Peyer's patch (tissue), 4 donors: Measurements from ENCODE around the gene FGD1. TPM values are rescaled to one million over a fixed set of nuclear protein-coding genes. Genes with fewer than 3 reads are reported as not detected.

ENCODE experiments used
- DNase-seq, 3 donors: peaks; one replicate each; pipeline ENCODE4 v3.0.0-alpha.2; 2017 to 2019
- H3K27ac ChIP-seq, 4 donors: fragments of 200-600 bp; sonication (generic); one replicate each; pipeline ENCODE4 v1.5.1; 2016 to 2019
- H3K27me3 ChIP-seq, 2 donors: fragments of 200-600 bp; sonication (generic); one replicate each; pipeline ENCODE4 v1.5.1; 2019
- H3K36me3 ChIP-seq, 3 donors: fragments of 200-600 bp; sonication (generic); one replicate each; pipeline ENCODE4 v1.5.1; 2016 to 2019
- H3K4me1 ChIP-seq, 4 donors: fragments of 200-600 bp; sonication (generic); one replicate each; pipeline ENCODE4 v1.5.1; 2016 to 2019
- H3K4me3 ChIP-seq, 4 donors: fragments of 200-600 bp; sonication (generic); 1 replicate in 3 of 4; 2 replicates in 1 of 4; pipeline ENCODE4 v1.5.1; 2016 to 2019; ENCODE audit warnings: mild to moderate bottlenecking in 1 of 4
- H3K9me3 ChIP-seq, 4 donors: fragments of 200-600 bp; sonication (generic); one replicate each; pipeline ENCODE4 v1.5.1; 2016 to 2019; ENCODE audit warnings: mild to moderate bottlenecking in 1 of 4
- POLR2A ChIP-seq, 2 donors: fragments of 450-650 bp; IDR thresholded peaks; one replicate each; pipeline ENCODE4 v1.5.1; 2017; ENCODE audit warnings: antibody characterized with exemption in 2 of 2, mild to moderate bottlenecking in 2 of 2, moderate library complexity in 2 of 2
- total RNA-seq, 4 donors: library from RNA; depleted of rRNA; stranded (reverse); fragments of >200 nt; gene quantifications; one replicate each; pipeline ENCODE4 v1.1.0, GENCODE V29; 2016
- TF ChIP-seq, protein P1 (sequence below), 6 experiments: fragments of 450-650 bp in 4 of 6; fragments of 200-600 bp in 2 of 6; sonication (generic) in 1 of 6; IDR thresholded peaks; one replicate each; pipeline ENCODE4 v1.5.1; 2017 to 2019; ENCODE audit warnings: antibody characterized with exemption in 6 of 6, mild to moderate bottlenecking in 3 of 6, moderate library complexity in 1 of 6

Gene FGD1
- total RNA-seq, 4 donors from 2014 or later: 0.88 to 9.9 (median 4.7) TPM

DNA sequence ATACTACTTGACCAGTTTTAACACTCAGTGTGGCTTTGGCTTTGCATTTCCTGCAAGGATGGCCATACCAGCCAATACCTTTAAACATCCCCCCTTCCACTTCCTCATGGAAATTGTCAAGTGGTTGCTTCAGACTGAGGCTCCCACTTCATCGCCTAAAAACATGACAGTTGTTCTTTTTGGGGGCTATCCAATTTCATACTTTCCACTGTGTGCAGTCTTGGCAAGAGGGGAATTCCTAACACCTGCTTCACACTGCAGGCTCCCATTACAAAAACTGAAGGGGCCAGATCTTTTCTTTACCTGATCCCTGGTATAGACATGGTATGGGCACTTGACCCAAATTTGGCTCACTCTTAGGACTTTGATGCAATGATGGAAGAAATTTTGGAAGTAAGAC is 84.3 kb downstream of the FGD1 start:
- Histone ChIP-seq H3K4me1 (no peaks in the 10 kb centered on the region), H3K36me3 (no peaks in the 10 kb centered on the region), H3K4me3 (no peak overlapping the region), H3K27me3 (no peaks in the 10 kb centered on the region), H3K27ac (no peak overlapping the region), H3K9me3 (no peaks in the 10 kb centered on the region)
- DNase-seq: no peak
- no peak for TF ChIP-seq POLR2A (IDR thresholded peaks at IDR 0.05)
- TF ChIP-seq, protein P1, sequence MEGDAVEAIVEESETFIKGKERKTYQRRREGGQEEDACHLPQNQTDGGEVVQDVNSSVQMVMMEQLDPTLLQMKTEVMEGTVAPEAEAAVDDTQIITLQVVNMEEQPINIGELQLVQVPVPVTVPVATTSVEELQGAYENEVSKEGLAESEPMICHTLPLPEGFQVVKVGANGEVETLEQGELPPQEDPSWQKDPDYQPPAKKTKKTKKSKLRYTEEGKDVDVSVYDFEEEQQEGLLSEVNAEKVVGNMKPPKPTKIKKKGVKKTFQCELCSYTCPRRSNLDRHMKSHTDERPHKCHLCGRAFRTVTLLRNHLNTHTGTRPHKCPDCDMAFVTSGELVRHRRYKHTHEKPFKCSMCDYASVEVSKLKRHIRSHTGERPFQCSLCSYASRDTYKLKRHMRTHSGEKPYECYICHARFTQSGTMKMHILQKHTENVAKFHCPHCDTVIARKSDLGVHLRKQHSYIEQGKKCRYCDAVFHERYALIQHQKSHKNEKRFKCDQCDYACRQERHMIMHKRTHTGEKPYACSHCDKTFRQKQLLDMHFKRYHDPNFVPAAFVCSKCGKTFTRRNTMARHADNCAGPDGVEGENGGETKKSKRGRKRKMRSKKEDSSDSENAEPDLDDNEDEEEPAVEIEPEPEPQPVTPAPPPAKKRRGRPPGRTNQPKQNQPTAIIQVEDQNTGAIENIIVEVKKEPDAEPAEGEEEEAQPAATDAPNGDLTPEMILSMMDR (IDR thresholded peaks at IDR 0.05): no peak

DNA sequence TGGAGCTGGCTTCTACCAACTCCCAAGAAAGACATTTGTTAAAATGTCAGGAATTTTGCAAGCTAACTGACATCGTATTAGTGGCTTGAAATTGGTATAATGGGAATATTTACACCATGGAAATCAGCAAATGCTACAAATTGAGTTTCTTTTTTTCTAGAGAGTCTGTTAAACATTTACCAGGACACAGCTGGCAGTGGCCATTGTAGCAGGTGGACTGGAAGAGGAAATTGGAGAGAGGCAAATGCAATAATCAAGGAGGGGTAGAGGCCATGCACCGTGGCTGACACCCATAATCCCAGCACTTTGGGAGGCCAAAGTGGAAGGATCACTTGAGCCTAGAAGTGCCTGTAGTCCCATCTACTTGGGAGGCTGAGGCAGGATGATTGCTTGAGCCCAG is 88.8 kb downstream of the FGD1 start:
- Histone ChIP-seq H3K4me1 (no peaks in the 10 kb centered on the region), H3K9me3 (no peaks in the 10 kb centered on the region), H3K27me3 (no peaks in the 10 kb centered on the region), H3K27ac (no peak overlapping the region), H3K4me3 (no peak overlapping the region), H3K36me3 (no peaks in the 10 kb centered on the region)
- no peak for TF ChIP-seq POLR2A (IDR thresholded peaks at IDR 0.05)
- TF ChIP-seq, protein P1 (IDR thresholded peaks at IDR 0.05): no peak
- no peak for DNase-seq

DNA sequence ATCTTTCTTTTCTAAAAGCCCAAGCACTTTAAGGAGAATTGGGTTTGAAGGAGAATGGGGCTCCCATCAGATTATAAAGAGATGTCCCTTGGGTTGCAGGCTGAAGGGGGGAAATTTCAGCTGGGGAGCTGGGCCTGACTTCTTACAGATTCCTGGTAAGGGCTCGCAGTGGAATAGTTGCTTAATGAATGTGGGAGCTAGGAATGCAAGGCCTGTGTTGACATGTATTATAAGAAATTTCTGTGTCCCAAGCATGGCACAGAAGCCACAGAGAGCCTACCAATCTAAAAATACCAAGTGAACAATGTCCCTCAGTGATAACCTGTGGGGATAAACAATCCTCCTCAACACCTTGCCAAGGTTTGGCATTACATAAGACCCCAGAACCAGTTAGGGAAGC is 98.9 kb downstream of the FGD1 start:
- no peak overlapping the region for H3K27ac ChIP-seq
- H3K9me3 ChIP-seq: no peaks in the 10 kb centered on the region
- H3K27me3 ChIP-seq: no peaks in the 10 kb centered on the region
- H3K4me3 ChIP-seq: no peak overlapping the region
- no peaks in the 10 kb centered on the region for H3K4me1 ChIP-seq
- DNase-seq: no peak
- H3K36me3 ChIP-seq: no peaks in the 10 kb centered on the region
- TF ChIP-seq, protein P1 (IDR thresholded peaks at IDR 0.05): no peak
- no peak for TF ChIP-seq POLR2A (IDR thresholded peaks at IDR 0.05)

Other genes with a start within 250 kb of the FGD1 start
- under 1 TPM; 0.18 to 0.83 (median 0.53) TPM for gene WNK3, start 138.2 kb downstream of the FGD1 start, total RNA-seq
- 10 to 100 TPM in 3 of 4 donors, 1 to 10 TPM in 1; 7.9 to 38.8 (median 15.0) TPM for gene TSR2, start 55.8 kb downstream of the FGD1 start, total RNA-seq
- gene GNL3L, start 34.0 kb upstream of the FGD1 start, total RNA-seq: 10 to 100 TPM; 31.0 to 47.2 (median 38.2) TPM